ENCODE results near the gene DMAC1.
A peak's percentile ranks its signal among the peaks of the same experiment; 100 is the strongest.

The DMAC1 gene, protein sequence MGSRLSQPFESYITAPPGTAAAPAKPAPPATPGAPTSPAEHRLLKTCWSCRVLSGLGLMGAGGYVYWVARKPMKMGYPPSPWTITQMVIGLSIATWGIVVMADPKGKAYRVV

DNA sequence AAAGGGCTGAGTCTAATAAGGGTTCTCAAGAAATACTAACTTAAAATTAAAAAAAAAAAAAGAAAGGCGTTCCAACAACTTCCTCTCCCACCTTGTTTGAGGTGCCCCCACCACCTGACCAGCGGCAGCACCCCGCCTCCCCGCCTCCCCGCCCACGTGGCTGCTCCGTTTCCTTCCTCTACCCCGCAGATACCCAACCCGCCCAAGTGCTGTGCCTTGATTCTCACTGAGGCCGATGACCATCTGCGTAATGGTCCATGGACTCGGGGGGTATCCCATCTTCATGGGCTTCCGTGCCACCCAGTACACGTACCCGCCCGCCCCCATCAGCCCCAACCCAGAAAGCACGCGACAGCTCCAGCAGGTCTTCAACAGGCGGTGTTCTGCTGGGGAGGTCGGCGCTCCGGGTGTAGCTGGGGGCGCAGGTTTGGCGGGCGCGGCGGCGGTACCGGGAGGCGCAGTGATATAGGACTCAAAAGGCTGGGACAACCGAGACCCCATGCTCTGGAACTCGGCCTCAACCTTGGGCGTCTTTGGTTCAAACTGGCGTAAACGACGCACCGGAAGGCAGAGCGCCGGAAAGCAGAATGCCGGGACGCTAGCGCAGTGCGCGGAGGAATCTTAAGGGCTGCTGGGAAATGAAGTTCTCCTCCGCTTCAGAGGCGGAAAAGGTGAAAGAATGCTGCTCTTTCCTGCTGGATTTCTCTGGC lies at the start of gene DMAC1:
TSS of gene DMAC1 (minus strand) at position 545 of the 710 bp plus-strand sequence. CDS start at position 501, 44 bp downstream.
- DNase-seq, result peak; percentile 39

DNA sequence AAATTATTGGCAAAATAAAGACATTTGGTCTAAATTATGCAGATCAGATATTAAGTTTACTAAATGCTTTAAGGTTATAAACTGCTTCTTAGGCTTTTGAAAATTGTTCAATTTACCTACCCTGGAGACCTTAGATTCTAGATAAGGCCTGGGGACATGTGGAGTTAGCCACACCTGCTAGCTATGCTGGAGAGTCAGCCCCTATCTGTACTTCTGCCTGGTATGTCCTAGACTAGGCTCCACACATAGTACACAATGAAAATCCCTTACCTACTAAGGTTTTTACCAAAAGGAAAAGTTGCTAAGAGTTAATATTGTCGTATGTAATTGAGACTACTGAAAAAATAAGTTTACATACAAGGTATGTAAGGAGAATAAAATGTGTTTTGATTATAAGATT lies 49.8 kb upstream of the DMAC1 start:
- DNase-seq, result no peak

DNA sequence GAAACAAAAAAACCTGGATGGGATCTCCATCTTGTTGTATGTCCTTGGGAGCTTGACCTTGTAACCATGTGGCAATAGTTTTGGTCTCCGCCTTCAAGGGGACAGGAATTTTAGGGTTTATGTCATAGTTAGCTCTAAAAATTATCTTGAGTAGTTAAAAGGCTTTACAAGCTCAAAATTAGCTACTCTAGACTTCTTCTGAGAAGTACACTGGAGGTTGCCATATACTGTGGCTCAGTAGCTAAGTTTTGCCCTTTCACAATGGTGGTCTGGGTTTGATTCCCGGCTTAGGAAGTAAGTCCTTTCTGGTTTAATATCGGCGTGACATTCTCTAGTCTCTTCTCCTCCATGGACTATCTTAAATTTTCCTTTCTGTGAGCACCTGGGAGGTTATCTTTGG lies 48.9 kb upstream of the DMAC1 start:
- DNase-seq, result no peak

DNA sequence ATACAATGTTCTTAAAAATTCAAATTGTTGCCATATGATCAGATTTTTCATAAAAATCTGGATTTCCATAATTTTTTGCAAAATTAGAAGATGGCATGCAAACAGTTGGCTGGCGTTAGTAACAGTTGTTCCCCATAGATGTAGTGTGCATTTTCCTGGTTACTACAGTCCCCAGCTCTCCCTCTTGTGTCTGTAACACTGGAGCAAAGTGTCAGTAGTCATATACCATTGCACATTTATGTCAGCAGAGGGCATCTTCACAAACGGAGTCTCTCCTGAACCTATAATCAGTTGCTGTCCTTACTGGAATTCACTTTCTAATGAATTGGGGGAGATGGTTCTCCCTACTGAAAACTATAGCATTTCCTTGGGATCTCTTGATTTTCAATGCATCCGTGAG lies 44.7 kb upstream of the DMAC1 start:
- no peak for DNase-seq

GRCh38 chr9:7841831-7842230 lies 42.3 kb upstream of the DMAC1 start:
- no peak for DNase-seq

DNA sequence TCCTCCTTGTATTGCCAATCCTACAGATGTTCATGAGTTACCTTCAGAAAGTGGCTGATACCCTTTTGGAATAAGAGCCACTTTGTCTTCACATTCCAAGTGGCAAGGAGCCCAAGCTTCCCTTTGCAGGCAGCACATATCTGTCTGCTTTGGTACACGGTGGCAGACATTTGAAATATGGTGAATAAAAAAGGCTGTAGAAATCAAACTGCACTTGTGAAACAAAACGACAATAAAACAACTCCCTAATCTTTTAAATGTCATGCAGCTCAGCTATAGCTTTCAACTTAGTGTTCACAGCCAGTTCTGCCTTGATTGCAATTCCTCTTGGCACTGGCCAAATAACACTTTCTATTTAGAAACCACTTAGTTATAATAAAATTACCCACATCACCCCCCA lies 35.0 kb upstream of the DMAC1 start:
- DNase-seq, result no peak

GRCh38 chr9:7828334-7828733 lies 28.8 kb upstream of the DMAC1 start:
- DNase-seq, result no peak

GRCh38 chr9:7827792-7828191 lies 28.2 kb upstream of the DMAC1 start:
- DNase-seq, result no peak

DNA sequence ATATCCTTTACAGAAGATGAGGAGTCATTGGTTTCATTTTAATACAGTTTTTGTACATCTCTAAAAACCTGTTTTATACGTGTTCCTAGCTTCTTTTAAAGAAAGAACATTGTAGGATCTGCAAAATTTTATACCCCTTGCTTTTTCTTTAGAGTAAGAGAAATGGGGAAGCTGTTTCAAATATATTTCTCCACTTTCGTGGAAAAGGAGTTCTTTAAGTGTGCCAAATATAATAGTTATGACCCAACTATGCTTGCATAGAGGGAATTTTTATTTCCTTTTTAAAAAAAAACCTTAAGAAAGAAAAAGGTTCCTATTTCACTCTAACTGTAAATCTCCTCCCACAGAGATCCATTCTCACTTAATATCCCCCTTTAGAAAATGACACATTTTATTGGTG lies 27.5 kb upstream of the DMAC1 start:
- DNase-seq, result no peak

DNA sequence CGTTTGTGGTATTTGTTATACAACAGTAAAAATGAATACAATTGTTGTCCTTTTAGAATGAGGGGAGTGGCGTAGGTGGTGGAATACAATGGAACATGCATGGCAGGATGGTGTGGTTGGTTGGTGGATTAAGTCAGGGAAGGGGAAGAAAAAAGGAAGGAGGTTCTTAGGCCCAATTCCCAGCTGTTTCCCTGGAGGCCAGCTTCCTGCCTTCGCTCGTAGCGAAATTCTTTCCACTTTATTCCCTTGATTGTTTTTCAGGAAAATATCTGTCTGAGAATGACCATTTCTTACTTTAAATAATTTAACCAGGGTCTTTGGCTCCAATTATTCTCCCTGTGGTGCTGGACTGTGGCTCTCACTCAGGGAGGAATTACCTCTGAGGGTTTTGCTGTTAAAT lies 24.1 kb upstream of the DMAC1 start:
- no peak for DNase-seq

- no peak for DNase-seq
These were observed 20.4 kb upstream of the DMAC1 start for GRCh38 chr9:7819984-7820383.

GRCh38 chr9:7816021-7816420 lies 16.4 kb upstream of the DMAC1 start:
- no peak for DNase-seq

- no peak for DNase-seq
These were observed 13.5 kb upstream of the DMAC1 start for GRCh38 chr9:7813030-7813429.

DNA sequence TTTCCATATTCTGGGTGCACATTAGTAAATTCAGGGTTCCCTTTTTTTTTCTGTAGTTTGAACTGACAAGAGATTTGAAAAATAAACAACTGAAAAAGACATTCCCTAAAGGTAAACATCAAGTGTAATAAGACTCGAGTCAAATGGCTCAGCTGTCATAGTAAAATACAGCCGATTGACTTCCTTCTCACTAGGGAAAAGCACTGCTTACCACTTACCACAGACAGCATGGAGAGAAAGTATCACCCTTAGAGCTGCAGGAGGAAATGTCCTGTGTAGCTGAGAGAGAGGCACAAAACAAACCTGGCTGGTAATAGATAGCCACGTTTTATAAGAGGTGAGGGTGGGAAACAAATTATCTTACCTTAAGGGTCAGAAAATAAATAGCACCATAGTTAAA lies 12.1 kb upstream of the DMAC1 start:
- no peak for DNase-seq

GRCh38 chr9:7802666-7803065 lies 3.1 kb upstream of the DMAC1 start:
- DNase-seq, result no peak

GRCh38 chr9:7799944-7800285 lies 337 bp upstream of the DMAC1 start:
- DNase-seq, result no peak

GRCh38 chr9:7794196-7794595 lies 5.4 kb downstream of the DMAC1 start:
- no peak for DNase-seq

- DNase-seq, result no peak
These were observed 8.2 kb downstream of the DMAC1 start for GRCh38 chr9:7791394-7791793.

DNA sequence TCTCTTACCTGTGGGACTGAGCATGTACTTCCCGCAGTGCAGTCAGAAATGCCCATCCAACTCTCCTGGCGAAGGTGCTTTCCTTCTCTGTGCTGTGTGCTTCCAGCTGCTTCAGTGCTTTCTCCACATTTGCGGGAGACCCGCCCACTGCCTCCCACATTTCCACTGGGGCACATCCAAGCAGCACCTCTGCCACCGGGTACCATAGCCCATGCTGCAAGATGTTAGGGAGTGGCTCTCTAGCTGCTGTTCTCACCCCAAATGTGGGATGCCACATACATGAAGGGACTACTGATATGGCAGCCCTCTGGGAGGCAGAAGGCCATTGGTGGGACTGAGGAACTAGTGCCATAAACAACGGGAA lies 8.8 kb downstream of the DMAC1 start:
- DNase-seq, result no peak

DNA sequence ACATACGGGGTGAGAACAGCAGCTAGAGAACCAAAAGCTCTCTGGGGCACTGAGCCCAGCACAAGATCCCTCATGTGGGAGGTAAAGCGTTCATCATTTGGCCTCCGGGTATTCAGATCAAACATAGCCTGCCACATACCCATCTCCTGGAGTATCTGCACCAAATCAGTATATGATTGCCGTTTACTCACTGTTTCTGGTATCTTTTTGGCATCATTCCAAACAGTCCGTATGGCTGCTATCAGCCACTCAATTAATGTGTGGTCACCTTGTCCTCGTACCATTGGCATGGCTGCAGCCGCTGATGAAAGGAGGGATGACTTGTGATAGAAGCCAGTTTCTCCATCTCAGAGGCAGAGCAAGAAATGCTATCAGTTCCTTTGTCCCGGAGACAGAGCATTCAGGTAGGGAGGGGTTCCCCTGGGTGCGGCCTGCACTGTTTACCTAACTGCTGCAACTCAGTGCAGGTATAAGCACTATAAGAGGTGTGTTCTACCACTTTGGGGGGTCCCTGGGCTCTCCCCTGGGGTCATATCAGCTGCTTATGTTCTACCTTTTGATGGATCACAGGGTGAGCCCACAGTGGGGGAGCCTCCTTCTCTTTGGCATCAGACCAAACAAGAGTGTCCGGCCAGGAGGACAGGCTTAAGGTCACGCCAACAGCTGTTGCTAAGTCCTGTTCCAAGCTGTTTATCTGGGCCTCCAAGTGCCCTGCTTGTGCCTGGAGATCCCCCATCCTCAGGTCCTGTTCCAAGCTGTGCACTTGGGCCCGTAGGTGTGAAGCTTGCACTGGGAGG lies 9.4 kb downstream of the DMAC1 start:
- DNase-seq, result no peak

DNA sequence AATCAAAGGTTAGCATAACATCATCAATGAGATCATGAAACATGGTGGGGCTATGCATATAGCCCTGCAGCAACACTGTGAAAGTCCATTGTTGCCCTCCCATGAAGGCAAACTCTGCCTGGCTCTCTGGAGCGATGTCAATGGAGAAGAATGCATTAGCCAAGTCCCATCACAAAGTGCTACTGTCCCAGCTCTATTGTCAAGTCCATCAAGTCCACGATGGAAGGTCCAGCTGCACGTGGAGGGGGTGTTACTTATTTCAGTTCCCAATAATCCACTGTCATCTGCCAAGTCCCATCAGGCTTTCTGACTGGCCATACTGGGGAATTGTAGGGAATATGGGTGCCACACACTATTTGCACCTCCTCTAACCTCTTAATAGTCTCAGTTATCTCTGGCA lies 10.8 kb downstream of the DMAC1 start:
- no peak for DNase-seq

DNA sequence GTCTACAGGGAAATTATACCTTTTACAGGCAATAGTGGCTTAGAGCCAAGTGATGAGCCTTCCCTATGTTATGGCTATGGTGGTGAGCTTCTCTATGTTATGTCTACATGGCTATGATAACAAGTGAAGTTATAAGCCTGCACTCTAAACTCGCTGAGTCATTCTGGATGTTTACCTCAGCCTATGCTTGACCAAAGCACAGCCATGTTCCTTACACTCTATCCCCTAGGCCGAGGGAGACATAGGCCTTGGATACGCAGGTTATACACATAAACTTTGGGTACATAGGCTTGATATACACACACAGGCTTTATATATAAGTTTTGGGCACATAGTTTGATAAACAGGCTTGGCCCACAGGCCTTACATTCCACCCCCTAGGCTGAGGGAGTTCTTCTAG lies 13.8 kb downstream of the DMAC1 start:
- DNase-seq, result no peak

DNA sequence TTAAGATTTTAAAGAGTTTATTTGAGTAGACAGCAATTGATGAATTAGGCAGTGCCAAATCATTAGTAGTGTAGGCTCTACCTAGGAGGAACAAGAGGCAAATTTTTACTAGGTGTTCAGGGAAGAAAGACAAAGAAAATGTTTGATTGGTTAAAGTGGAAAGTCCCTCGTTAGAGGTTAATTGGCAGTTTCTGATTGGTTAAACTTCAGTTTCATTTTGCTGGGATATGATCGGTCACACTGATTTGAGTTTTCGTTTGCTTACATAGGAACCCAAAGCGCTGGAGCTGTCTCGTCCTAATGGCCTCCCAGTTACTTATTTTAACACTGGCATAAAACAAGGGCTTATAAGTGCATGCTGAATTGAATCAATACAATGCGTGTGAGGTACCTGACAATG lies 15.1 kb downstream of the DMAC1 start:
- DNase-seq, result no peak

GRCh38 chr9:7783635-7784063 lies 15.9 kb downstream of the DMAC1 start:
- no peak for DNase-seq

All from DMS 273 treated with DMSO at 0.1 percent for 48 hours (cell line).